ENCODE data around the gene ADGRG6.

ADGRG6 gene

DNA sequence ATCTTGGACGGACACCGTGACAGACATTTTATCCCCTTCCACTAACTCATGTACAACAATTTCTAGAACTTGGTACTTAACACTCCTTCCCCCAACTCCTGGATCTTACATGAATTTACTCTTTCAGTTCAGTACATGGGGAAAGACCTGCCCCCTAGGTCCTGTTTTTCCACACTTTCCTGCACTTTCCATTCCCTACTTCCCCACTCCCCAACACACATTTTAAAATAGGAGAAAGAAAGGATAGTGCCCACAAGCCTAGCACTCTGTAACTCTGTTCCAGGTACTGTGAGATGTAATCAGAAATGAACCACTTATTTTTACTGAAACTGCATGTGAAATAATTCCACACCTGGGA, 1.3 kb downstream of the ADGRG6 start:
- no peaks in the 10 kb centered on the region for H3K36me3 ChIP-seq (ENCODE audit: control insufficient read depth in 1 of 2, insufficient read depth in 2 of 2, low read length in 2 of 2)
- peak overlapping the region; percentile 65 to 67 for H3K4me3 ChIP-seq (ENCODE audit: low read depth in 1 of 2, low read length in 2 of 2)
- peak overlapping the region; percentile 61 for H3K27ac ChIP-seq (ENCODE audit: low read length)
- H3K4me1 ChIP-seq (ENCODE audit: control insufficient read depth in 1 of 2, insufficient read depth in 2 of 2, low read length in 2 of 2) = peaks cover 2 to 6% of the 10 kb centered on the region in 2 donors
- no peaks in the 10 kb centered on the region for H3K9me3 ChIP-seq (ENCODE audit: control insufficient read depth in 1 of 2, low read length in 2 of 2)
- no peaks in the 10 kb centered on the region for H3K27me3 ChIP-seq (ENCODE audit: low read depth, low read length)

DNA sequence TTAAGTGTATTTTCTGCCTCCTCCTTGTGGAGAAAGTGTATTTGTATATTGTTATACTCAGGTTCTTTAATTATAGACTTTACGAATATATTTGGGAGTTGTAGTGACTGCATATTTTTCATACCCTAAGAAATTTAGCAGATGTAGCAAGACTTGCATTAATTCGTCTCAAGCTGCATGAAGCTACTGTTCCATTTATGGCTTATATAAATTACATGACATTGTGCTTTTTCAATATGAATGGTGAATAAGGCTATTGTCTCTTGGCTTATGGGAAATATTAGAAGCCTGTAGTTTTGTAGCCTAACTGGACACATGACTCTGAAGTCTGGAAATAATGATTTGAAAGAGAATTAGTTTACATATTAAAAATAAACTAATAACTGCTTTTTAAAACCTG, 2.4 kb downstream of the ADGRG6 start:
- Histone ChIP-seq H3K4me1 (ENCODE audit: control insufficient read depth in 1 of 2, insufficient read depth in 2 of 2, low read length in 2 of 2) (peaks cover 6% of the 10 kb centered on the region in 2 donors), H3K4me3 (ENCODE audit: low read depth in 1 of 2, low read length in 2 of 2) (no peak overlapping the region), H3K27ac (ENCODE audit: low read length) (no peak overlapping the region), H3K27me3 (ENCODE audit: low read depth, low read length) (no peaks in the 10 kb centered on the region), H3K36me3 (ENCODE audit: control insufficient read depth in 1 of 2, insufficient read depth in 2 of 2, low read length in 2 of 2) (no peaks in the 10 kb centered on the region), H3K9me3 (ENCODE audit: control insufficient read depth in 1 of 2, low read length in 2 of 2) (no peaks in the 10 kb centered on the region)

DNA sequence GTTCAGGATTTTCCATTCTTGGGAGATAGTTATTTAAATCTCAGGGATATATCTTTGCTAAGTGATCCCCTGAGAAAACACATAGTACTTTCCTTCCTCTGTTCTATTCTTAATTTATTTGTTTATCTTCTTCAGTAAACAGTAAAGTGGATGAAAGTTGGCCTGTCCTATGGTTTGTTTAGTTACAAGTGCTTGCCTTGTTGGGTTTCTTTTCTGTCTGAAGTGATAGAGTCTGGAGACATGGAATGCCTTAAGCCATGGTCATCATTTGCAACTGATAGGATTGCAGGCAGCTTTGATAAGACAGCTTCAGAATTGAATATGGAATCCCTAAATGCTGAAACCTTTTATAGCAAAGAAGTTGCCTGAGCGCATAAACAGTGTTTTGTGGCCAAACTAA, 4.9 kb downstream of the ADGRG6 start:
- H3K36me3 ChIP-seq (ENCODE audit: control insufficient read depth in 1 of 2, insufficient read depth in 2 of 2, low read length in 2 of 2) = no peaks in the 10 kb centered on the region
- no peaks in the 10 kb centered on the region for H3K9me3 ChIP-seq (ENCODE audit: control insufficient read depth in 1 of 2, low read length in 2 of 2)
- H3K27me3 ChIP-seq (ENCODE audit: low read depth, low read length) = no peaks in the 10 kb centered on the region
- no peak overlapping the region for H3K4me3 ChIP-seq (ENCODE audit: low read depth in 1 of 2, low read length in 2 of 2)
- H3K27ac ChIP-seq (ENCODE audit: low read length) = no peak overlapping the region
- H3K4me1 ChIP-seq (ENCODE audit: control insufficient read depth in 1 of 2, insufficient read depth in 2 of 2, low read length in 2 of 2) = peaks cover 0 to 6% of the 10 kb centered on the region in 2 donors

DNA sequence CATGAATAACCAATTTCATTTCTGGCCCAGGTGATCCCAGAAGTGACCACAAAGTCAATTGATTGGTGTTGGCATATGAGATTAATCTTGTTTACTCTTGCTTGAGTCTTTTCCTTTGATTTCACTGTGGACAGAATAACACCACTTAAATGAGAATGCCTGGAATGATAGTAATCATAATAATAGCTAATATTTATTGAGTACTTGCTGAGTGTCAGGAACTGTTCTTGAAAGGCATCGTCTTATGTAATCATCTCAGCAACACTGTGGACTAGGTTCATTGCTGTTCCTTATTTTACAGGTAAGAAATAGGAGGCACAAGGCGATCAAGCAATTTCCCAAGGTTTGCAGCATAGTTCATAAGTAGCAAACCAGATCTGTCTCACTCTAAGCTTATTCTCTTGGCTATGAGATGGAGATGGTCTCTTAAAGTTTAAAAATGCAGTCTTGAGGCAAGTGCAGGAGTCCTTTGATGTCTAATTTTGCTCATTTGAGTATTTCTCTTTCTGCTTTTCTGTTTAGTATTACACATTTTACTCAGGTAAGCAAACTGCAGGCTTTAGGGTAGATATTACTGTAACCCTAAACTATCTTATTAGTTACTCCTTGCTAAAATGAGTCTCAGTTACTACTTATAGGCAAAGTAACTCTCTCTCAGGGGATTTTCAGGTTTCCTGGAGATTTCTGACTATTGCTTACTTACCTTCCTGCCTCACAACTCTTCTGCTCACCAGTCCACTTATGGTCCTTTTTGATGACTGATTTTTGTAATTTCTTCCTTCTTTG, 6.3 kb downstream of the ADGRG6 start:
- Histone ChIP-seq H3K27ac (ENCODE audit: low read length) (no peak overlapping the region), H3K9me3 (ENCODE audit: control insufficient read depth in 1 of 2, low read length in 2 of 2) (no peaks in the 10 kb centered on the region), H3K4me1 (ENCODE audit: control insufficient read depth in 1 of 2, insufficient read depth in 2 of 2, low read length in 2 of 2) (peaks cover 0 to 6% of the 10 kb centered on the region in 2 donors), H3K27me3 (ENCODE audit: low read depth, low read length) (no peaks in the 10 kb centered on the region), H3K36me3 (ENCODE audit: control insufficient read depth in 1 of 2, insufficient read depth in 2 of 2, low read length in 2 of 2) (no peaks in the 10 kb centered on the region), H3K4me3 (ENCODE audit: low read depth in 1 of 2, low read length in 2 of 2) (no peak overlapping the region)

DNA sequence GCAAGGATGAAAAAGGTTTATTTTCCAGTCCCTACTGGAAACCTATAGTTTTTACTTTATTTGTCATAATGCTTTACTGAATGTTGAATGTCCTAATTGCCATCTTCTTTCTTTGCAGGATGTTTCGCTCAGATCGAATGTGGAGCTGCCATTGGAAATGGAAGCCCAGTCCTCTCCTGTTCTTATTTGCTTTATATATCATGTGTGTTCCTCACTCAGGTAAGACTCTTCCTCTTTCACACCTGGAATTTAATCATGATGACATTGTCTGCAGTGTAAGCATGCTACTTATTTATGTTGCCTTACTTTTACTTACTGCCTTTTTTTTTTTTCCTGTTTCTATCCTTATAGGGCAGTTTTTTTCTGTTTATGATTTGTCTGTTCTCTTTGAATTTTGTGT, 7.6 kb downstream of the ADGRG6 start:
- H3K9me3 ChIP-seq (ENCODE audit: control insufficient read depth in 1 of 2, low read length in 2 of 2) = no peaks in the 10 kb centered on the region
- no peak overlapping the region for H3K4me3 ChIP-seq (ENCODE audit: low read depth in 1 of 2, low read length in 2 of 2)
- no peaks in the 10 kb centered on the region for H3K27me3 ChIP-seq (ENCODE audit: low read depth, low read length)
- peaks cover 0 to 6% of the 10 kb centered on the region in 2 donors for H3K4me1 ChIP-seq (ENCODE audit: control insufficient read depth in 1 of 2, insufficient read depth in 2 of 2, low read length in 2 of 2)
- no peak overlapping the region for H3K27ac ChIP-seq (ENCODE audit: low read length)
- H3K36me3 ChIP-seq (ENCODE audit: control insufficient read depth in 1 of 2, insufficient read depth in 2 of 2, low read length in 2 of 2) = no peaks in the 10 kb centered on the region

DNA sequence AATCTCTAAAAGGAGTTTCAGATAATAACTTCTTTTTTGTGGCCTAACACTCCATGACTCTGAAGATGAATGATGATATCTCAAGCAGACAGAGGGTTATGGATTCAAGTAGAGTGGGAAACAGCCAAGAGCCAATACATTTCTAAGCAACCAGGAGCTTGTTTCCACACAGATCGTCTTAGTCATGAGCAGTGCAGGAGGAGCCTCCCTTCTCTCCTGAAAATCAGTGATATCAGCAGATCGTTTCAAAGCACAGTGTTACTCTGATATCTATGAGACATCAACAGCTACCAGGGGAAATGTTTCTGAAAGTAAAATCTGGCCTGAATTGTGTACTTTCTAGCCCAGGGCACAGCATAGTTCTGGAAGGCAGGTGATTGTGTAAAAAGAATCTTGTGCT, 11.5 kb downstream of the ADGRG6 start:
- no peaks in the 10 kb centered on the region for H3K27me3 ChIP-seq (ENCODE audit: low read depth, low read length)
- peaks cover 0 to 3% of the 10 kb centered on the region in 2 donors for H3K4me1 ChIP-seq (ENCODE audit: control insufficient read depth in 1 of 2, insufficient read depth in 2 of 2, low read length in 2 of 2)
- no peak overlapping the region for H3K4me3 ChIP-seq (ENCODE audit: low read depth in 1 of 2, low read length in 2 of 2)
- no peak overlapping the region for H3K27ac ChIP-seq (ENCODE audit: low read length)
- no peaks in the 10 kb centered on the region for H3K9me3 ChIP-seq (ENCODE audit: control insufficient read depth in 1 of 2, low read length in 2 of 2)
- no peaks in the 10 kb centered on the region for H3K36me3 ChIP-seq (ENCODE audit: control insufficient read depth in 1 of 2, insufficient read depth in 2 of 2, low read length in 2 of 2)

DNA sequence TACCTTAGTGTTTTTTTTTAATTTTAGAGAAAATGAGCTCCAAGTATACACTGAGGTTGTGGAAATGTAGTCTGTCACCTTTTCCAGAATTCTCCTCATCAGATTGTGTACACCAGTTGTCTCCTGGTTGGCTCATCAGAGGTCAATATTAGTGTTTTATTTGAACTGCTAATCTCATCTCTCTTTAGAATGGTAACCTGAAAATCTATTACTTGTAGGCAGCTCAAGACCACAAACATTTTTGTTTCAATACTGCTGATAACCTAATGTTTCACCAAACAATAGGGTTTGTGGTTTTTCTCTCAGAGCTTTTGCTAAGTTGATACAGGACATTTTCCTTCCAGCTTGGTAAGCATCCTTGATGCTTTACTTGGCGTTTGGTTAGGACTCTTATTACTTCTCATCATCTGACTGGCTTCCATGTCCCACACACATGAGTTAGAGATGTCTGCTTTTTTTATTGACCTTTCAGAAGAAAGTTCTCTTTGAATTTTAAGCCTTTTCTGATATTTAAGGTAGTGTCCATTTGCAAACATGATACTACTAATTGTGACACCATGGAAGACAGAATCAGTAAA, 15.1 kb downstream of the ADGRG6 start:
- H3K36me3 ChIP-seq (ENCODE audit: control insufficient read depth in 1 of 2, insufficient read depth in 2 of 2, low read length in 2 of 2) = no peaks in the 10 kb centered on the region

DNA sequence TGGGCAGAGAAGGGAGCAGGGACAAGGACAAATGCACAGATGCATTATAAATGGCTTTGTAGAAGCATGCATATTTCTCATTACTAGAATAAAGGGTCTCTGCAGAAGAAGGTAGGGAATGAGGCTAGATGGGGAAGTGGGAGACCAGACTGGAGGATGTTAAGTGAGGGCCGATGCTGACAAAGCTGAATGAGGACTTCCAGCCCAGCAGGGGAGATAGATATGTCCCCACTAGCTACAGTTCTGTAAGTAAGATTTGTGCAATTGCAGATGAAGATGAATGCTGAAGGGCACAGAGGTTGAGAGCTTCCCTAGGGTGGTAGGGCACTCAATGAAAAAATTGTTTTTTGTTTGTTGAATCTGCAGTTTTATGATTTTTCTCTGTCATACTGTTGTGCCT, 16.9 kb downstream of the ADGRG6 start:
- Histone ChIP-seq H3K27me3 (ENCODE audit: low read depth, low read length) (no peaks in the 10 kb centered on the region), H3K4me3 (ENCODE audit: low read depth in 1 of 2, low read length in 2 of 2) (no peak overlapping the region), H3K9me3 (ENCODE audit: control insufficient read depth in 1 of 2, low read length in 2 of 2) (no peaks in the 10 kb centered on the region), H3K4me1 (ENCODE audit: control insufficient read depth in 1 of 2, insufficient read depth in 2 of 2, low read length in 2 of 2) (no peaks in the 10 kb centered on the region), H3K27ac (ENCODE audit: low read length) (no peak overlapping the region), H3K36me3 (ENCODE audit: control insufficient read depth in 1 of 2, insufficient read depth in 2 of 2, low read length in 2 of 2) (no peaks in the 10 kb centered on the region)

More for the DNA sequence above, 15.1 kb downstream of the ADGRG6 start:
- Histone ChIP-seq H3K27me3 (ENCODE audit: low read depth, low read length) (no peaks in the 10 kb centered on the region), H3K4me3 (ENCODE audit: low read depth in 1 of 2, low read length in 2 of 2) (no peak overlapping the region), H3K4me1 (ENCODE audit: control insufficient read depth in 1 of 2, insufficient read depth in 2 of 2, low read length in 2 of 2) (no peaks in the 10 kb centered on the region), H3K9me3 (ENCODE audit: control insufficient read depth in 1 of 2, low read length in 2 of 2) (no peaks in the 10 kb centered on the region), H3K27ac (ENCODE audit: low read length) (no peak overlapping the region)

DNA sequence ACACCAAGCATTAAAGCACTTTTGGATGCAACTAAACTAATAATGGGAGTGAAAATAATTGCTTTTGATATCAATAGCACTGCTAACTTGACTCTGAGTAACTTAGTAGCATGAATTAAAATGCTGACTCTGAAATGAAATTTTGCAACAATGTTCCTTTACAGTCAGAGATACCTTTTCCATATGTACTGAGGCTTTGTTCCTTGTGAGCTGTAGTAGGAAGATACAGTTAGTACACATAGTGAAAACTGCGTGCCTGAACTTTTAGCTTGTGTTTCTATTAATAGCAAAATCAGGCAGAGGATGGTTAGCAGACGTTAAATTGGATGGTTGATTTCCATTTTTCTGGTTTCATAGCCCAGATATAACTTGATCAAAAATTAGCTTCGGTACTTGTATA, 18.6 kb downstream of the ADGRG6 start:
- Histone ChIP-seq H3K36me3 (ENCODE audit: control insufficient read depth in 1 of 2, insufficient read depth in 2 of 2, low read length in 2 of 2) (no peaks in the 10 kb centered on the region), H3K9me3 (ENCODE audit: control insufficient read depth in 1 of 2, low read length in 2 of 2) (no peaks in the 10 kb centered on the region), H3K27me3 (ENCODE audit: low read depth, low read length) (no peaks in the 10 kb centered on the region), H3K4me1 (ENCODE audit: control insufficient read depth in 1 of 2, insufficient read depth in 2 of 2, low read length in 2 of 2) (no peaks in the 10 kb centered on the region), H3K4me3 (ENCODE audit: low read depth in 1 of 2, low read length in 2 of 2) (no peak overlapping the region), H3K27ac (ENCODE audit: low read length) (no peak overlapping the region)

DNA sequence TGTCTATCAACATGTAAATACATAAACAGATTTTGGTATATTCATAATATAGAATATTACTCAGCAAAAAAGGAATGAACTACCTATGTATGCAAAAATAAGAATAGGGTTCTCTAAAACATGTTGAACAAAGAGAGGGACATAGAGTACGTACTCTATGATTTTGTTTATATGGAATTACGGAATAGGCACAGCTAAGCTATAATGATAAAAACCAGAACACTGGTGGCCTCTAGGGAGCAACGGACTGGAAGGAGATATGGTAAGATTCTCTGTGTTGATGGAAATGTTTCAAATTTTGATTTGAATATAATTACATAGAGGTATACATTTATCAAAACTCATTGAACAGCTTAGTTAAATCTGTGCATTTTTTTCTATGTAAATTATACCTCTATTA, 19.6 kb downstream of the ADGRG6 start:
- Histone ChIP-seq H3K4me1 (ENCODE audit: control insufficient read depth in 1 of 2, insufficient read depth in 2 of 2, low read length in 2 of 2) (peaks cover 0 to under 1% of the 10 kb centered on the region in 2 donors), H3K36me3 (ENCODE audit: control insufficient read depth in 1 of 2, insufficient read depth in 2 of 2, low read length in 2 of 2) (no peaks in the 10 kb centered on the region), H3K9me3 (ENCODE audit: control insufficient read depth in 1 of 2, low read length in 2 of 2) (no peaks in the 10 kb centered on the region), H3K27ac (ENCODE audit: low read length) (no peak overlapping the region), H3K27me3 (ENCODE audit: low read depth, low read length) (no peaks in the 10 kb centered on the region), H3K4me3 (ENCODE audit: low read depth in 1 of 2, low read length in 2 of 2) (no peak overlapping the region)

DNA sequence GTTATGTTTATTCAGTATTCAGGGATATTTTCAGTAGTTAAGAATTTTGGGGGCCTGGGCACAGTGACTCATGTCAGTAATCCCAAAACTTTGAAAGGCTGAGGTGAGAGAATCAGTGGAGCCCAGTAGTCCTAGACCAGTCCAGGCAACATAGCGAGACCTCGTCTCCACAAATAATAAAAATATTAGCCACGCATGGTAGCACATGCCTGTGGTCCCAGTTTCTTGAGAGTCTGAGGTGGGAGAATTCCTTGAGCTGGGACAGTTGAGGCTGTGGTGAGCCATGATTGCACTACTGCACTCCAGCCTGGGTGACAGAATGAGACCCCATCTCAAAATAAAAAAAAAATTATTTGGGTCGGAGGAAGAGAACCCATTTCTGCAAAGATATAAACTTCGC, 20.3 kb downstream of the ADGRG6 start:
- Histone ChIP-seq H3K4me3 (ENCODE audit: low read depth in 1 of 2, low read length in 2 of 2) (no peak overlapping the region), H3K27me3 (ENCODE audit: low read depth, low read length) (no peaks in the 10 kb centered on the region), H3K9me3 (ENCODE audit: control insufficient read depth in 1 of 2, low read length in 2 of 2) (no peaks in the 10 kb centered on the region), H3K4me1 (ENCODE audit: control insufficient read depth in 1 of 2, insufficient read depth in 2 of 2, low read length in 2 of 2) (peaks cover 0 to 5% of the 10 kb centered on the region in 2 donors), H3K27ac (ENCODE audit: low read length) (no peak overlapping the region), H3K36me3 (ENCODE audit: control insufficient read depth in 1 of 2, insufficient read depth in 2 of 2, low read length in 2 of 2) (no peaks in the 10 kb centered on the region)
